Choroid plexus epithelial cell (primary cell): Measurements from ENCODE around the gene MGAT5B.

Source experiments
- DNase-seq: peaks from one replicate; pipeline ENCODE4 v3.0.0-alpha.2; 2010; ENCODE audit warnings: low read depth
- H3K4me3 ChIP-seq: 2 replicates; pipeline ENCODE4 v1.5.1; 2011; ENCODE audit warnings: low read depth, mild to moderate bottlenecking, control low read depth, low read length, moderate library complexity
- CTCF ChIP-seq: conservative IDR thresholded peaks from 2 replicates; pipeline ENCODE4 v1.5.1; 2011; ENCODE audit warnings: low read depth, mild to moderate bottlenecking, control low read depth, inconsistent platforms, low read length, moderate library complexity

MGAT5B gene

DNA sequence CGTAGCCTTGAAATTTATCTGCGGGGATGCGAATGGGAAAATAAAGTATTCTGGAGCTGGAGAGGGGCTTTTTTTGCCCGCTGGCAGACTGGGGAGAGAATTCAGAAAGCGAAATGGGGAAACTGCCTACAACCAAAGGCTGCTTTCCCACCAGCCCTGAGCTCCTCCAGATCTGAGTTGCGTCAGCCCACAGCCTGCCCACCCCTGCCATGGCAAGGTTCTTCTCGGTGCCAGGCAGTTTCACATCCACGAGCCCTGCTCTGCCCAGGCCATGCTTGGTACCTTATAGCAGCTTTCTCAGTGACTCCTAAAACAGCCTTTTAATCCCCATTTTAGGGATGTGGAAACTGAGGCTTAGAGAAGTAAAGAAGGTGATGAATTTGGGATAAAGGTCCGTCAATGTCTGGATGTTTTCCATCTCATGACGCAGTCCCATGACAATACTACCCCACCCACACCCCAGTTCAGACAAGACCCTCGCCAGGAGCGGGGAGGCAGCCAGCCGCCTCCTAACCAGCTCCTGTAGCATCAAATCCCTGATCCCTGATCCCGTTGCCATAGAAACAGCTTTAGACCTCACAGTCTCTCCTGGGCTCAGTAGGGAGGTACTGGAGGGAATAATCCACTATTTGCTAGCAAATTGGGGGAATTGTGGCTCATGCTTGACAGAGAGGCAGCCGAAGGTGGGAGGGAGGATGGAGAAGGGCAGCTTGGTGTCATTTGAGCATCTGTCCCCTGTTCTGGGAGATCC is 113.5 kb downstream of the MGAT5B start:
- DNase-seq = no peak

GRCh38 chr17:76982408-76983074 is 114.3 kb downstream of the MGAT5B start:
- no peak overlapping the region for H3K4me3 ChIP-seq
- no peak for TF ChIP-seq CTCF
- no peak for DNase-seq

More for the DNA sequence above, 113.5 kb downstream of the MGAT5B start:
- H3K4me3 ChIP-seq = no peak overlapping the region
- TF ChIP-seq CTCF = no peak

GRCh38 chr17:76983075-76983775 is 115.0 kb downstream of the MGAT5B start:
- DNase-seq = no peak
- no peak for TF ChIP-seq CTCF
- H3K4me3 ChIP-seq = no peak overlapping the region

GRCh38 chr17:76986365-76986764 is 118.2 kb downstream of the MGAT5B start:
- TF ChIP-seq CTCF = no peak
- no peak for DNase-seq
- no peak overlapping the region for H3K4me3 ChIP-seq

GRCh38 chr17:76987486-76988093 is 119.4 kb downstream of the MGAT5B start:
- no peak for TF ChIP-seq CTCF
- no peak for DNase-seq

GRCh38 chr17:76988796-76989195 is 120.6 kb downstream of the MGAT5B start:
- DNase-seq = no peak
- H3K4me3 ChIP-seq = no peak overlapping the region
- TF ChIP-seq CTCF = no peak

More at GRCh38 chr17:76987486-76988093, 119.4 kb downstream of the MGAT5B start:
- H3K4me3 ChIP-seq = no peak overlapping the region
